Effector CD4-positive, alpha-beta T cell (primary cell): ENCODE results near the gene DCTN2.

ENCODE experiments used
- DNase-seq: peaks from one replicate; pipeline ENCODE4 v3.0.0-alpha.2; 2020

Gene DCTN2

DNA sequence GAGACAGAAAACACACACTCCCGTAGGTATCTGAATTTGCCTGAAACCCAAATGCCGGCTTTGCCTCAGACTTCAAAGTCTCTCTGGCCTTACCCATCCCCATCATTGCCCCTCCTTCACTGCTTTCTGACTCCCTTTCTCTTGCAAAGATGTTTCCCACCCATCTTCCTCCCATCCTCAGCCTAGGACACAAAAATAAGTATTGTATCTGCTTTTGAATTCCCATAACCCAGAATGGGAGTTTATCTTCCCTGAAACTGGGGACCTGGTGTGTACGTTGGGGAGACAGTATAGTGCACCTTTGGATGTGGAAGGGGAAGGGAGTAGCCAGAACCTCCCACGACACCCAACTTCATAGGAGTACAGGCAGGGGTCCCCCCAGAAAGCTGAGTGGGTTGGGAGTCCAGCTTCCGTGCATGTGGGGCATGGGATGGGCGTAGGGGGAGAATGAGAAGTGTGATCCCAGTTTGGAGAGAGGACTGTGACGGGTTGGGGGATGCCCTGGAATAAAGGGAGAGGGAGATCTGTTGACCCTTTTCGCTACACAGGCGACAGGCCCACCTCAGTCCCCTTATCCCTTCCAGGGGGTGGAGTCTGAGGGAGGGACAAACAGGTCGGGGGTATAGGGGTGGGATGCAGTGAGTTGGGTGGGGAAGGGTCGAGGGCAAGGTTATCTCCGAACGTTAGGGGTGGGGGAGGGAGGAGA is 2.4 kb upstream of the DCTN2 start:
- DNase-seq = no peak

DNA sequence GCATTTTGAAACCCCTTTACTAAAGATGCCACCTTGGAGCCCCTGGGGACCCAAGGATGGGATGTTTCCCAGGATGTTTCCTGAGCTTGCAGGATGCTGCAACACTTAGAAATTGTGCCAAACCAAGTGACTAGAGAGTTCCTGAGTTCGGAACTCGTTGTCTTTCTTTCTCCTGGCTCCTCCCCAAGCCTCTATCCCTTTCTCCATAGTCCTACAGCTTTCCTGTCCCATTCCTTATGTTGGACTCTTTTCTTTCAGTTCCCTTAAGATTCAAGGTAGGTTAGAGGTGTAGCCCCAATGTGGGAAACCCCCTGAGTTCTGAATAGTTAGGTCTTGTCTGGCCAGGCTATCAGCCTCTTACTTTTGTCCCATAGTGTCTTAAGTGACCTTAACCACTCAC is 1.5 kb upstream of the DCTN2 start:
- DNase-seq = no peak

- DNase-seq = no peak
Measured at GRCh38 chr12:57548013-57548315, 972 bp upstream of the DCTN2 start.

DNA sequence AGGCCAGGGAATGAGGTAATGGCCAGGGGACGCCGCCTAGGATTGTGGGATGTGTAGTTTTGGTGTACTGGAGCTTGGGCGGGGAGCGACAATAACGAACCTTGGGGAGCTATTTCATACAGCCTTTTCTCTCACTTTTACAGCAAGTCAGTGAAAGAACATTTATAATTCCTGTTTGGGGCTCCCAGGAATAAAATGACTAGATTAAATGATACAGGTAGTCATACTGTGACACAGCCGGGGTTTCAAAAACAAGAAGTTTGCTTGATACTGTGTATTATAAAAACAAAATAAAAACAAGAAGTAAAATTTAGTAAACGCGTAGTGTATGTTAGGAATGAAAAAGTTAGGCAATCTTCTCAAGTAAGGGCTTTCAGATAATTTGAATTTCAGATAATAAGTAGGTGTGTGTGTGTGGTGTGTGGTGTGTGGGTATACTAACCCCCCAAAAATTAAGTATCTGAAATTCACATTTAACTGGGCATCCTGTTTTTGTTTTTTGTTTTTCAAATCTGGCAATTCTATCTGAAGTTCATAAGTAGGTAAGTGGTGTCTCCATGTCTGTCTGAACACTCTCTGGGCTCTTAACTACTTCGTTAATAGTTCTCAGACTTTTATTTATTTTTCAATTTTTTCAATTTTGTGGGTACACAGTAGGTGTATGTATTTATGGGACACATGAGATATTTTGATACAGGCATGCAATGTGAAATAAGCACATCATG is 458 bp upstream of the DCTN2 start:
- no peak for DNase-seq

DNA sequence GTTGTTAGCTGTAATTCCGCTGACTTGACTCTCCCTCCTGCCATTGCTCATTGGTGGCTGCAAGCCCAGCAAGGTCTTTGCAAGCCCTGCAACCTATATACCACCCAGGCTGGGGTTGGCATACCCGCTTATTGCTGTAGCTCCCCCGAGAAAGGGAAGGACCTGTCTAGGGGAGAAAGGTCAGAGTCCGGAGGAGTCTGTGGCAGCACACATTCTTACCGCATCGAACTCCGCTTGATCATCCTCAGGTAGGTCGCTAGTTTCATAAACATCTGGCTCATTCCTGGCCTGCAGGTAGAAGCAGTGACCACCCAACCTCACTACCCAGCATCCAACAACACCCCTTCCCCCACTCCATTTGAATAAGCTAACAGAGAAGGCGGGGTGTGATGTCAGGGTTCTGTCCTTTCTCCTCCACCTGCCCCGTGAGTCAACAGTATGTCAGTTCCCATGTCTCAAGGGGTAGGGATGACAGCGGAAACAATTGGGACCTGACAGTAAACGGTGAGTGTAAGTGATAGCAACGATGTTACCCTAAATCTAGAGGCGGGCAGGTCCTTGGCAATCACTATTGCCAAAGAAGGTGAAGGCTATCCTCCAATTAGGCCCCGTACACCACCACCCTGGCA is 1.1 kb downstream of the DCTN2 start:
- no peak for DNase-seq

GRCh38 chr12:57543581-57543980 is 3.4 kb downstream of the DCTN2 start:
- no peak for DNase-seq

DNA sequence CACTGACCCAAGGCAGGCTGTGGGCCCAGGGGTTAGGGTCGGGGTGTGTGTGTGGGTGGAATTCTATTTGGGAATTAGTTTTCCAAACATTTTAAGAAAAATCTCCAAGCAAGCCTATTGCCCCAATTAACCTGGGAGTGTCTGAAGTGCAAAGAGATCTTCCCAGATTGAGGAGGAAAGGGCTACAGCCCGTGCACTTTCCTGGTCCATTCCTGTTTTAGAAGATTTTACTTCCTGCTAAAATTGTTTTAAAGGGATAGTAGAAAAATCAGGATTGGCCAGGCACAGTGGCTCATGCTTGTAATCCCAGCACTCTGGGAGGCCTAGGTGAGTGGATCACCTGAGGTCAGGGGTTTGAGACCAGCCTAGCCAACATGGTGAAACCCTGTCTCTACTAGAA is 5.3 kb downstream of the DCTN2 start:
- no peak for DNase-seq

DNA sequence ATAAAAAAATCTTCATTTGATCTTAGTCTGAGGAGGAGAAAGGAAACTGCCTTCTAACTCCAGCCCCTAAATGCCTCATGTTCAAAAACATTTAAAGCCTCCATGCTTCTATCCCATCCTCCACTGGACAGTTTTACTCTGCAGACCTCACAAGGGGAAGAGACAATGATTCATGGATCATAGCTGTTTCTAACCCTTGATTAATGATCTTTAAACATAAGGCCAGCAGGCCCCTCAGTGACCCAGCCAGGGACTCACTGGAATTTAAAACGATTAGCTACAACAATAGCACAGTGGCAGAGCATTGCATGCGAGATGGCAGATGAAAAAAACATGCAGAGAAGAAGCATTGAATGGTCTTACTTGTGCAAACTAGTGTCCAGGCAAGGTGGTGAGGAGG is 6.0 kb downstream of the DCTN2 start:
- DNase-seq = no peak

- no peak for DNase-seq
Measured at GRCh38 chr12:57539134-57539768, 7.7 kb downstream of the DCTN2 start.

DNA sequence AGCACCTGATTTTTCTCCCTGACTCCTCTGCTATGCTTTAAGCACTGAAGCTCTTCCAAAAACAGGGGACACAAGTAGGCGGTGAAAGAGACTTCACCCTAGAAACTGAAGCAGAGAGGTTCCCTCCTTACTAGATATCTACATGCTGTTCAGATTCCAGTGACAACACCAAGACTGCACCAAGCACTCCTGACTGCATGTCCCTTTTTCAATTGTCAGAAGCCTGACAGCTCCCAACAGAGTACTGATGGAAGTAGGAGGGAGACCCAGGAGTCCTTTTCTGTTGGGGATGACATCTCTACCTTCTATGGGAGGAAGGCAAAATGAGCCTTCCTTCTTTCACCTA is 10.4 kb downstream of the DCTN2 start:
- DNase-seq = no peak

DNA sequence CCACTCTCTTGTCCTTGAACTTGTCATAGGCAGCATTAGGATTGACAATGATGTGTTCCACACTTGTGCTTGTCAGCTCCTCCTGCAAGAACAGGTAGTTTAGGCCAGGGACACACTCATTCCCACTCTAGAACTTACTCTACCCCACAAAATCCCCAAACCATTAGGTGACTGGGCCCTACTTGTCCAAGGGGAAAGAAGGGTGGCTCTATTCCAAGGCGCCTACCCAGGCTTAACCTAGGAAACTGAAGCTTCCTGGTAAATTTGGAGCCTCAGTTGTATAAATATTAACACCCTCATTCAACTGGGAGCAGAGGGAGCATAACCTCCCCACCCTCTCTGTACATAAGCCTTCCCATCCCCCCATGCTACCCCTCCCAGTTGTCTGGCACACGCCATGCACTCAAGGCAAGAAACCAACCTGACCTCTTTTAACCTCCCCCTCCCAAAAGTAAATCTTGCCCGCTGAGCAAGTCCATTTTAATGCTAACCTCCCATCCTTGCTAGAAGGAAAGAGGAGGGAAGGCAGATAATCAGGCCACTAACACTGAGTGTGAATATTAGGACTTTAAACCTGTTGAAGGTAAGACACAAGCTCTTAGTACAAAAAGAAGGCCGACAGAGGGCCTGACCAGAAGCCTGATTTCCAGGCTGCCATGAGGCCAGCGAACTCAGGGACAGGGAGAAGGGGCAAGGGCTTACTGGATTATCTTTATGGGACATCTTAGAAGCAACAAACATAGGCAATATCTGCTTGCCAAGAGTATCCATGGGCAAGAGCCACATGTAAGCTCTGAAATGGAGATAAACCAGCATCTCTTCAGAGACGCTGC is 11.0 kb downstream of the DCTN2 start:
- DNase-seq = no peak

- DNase-seq = no peak
Measured at GRCh38 chr12:57534991-57535543, 11.9 kb downstream of the DCTN2 start.

- DNase-seq = no peak
Measured at GRCh38 chr12:57534250-57534649, 12.7 kb downstream of the DCTN2 start.

DNA sequence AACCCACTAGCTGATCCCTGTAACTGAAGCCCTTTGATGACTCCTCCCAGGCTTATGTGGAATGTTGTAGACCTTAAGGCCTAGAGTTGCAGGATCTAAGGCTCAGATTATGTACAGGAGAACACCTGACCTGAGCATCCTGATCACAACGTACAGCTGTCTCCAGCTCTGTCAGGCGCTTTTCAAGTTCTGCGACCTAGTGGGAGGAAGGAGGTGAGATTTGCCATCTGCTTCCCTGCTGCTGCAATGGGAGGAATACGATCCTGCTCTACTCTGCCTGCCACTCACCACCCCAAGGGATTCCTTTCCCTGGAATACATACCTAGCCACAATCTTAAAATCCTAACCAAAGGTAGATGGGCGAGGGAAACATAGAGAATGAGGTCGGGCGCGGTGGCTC is 13.9 kb downstream of the DCTN2 start:
- no peak for DNase-seq

DNA sequence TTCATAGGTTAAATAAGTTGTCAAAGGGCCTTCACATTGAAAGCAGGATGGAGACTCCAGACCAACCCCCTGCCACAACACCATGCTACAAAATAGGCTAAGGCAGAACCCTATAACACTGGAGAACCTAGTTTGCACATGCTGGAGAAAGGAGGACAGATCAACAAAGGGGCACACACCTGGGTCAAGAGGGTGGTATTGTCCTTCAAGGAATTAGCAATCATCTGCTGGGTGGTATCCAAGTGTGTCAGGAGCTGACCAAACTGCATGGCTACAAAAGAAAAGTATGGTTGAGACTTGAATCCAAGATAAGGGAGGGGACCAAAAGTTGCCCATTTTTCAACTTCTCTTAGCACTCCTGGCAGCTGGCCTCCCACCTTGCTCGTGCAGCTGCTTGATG is 15.2 kb downstream of the DCTN2 start:
- no peak for DNase-seq

DNA sequence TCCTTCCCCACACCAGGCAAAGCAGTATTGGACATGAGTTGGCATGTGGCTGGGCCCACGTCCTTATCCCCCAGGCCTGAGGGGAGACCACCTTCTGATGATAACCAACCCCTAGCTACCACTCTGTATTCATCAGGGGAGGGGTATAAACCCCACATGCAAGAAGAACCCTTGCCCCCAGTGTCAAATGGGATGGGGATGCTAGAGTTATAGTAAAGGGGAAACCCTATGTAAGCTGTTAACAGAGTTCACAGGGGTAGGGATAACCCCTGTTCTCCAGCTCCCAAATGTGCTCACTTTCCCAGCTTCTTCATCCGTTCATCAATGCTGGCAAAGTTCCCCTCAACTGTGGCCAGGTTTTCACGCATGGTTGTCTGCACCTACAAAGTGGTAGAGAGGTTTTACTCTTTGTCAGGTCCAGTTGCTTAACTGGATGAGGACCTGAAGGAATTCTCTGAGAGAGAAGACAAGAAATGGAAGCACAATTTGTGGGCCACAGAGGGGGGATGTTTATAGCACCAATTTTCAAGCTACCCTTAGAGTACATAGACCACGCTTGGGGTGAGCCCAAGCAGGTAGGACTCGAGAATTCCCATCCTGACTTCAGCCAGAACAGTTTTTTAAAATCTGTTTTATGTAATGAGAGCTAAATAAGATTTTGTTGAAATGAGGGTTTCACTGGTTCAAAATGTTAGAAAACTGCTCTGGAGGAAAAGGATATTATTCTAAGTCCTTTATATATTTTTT is 16.4 kb downstream of the DCTN2 start:
- DNase-seq = no peak

DNA sequence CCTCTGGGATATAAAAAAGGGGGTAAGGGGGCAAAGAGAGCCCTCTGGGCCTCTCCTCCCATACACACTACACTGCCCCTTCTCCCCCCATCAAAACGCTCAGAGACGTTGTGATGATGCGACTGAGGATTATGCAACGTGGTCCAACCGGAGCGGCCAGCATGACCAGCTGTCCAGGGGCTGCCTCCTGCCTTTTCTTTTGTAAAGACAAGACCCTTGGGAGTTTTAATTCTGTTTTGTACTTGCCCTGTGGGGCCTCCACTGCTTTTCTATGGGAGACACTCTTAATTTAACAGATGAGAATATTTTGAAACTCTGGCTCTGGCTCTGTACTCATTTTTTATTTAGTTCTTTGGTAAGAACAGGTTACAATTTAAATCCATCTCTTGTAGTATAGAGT is 17.2 kb downstream of the DCTN2 start:
- DNase-seq = no peak

- no peak for DNase-seq
Measured at GRCh38 chr12:57528831-57529555, 18.0 kb downstream of the DCTN2 start.

- no peak for DNase-seq
Measured at GRCh38 chr12:57528176-57528575, 18.8 kb downstream of the DCTN2 start.

DNA sequence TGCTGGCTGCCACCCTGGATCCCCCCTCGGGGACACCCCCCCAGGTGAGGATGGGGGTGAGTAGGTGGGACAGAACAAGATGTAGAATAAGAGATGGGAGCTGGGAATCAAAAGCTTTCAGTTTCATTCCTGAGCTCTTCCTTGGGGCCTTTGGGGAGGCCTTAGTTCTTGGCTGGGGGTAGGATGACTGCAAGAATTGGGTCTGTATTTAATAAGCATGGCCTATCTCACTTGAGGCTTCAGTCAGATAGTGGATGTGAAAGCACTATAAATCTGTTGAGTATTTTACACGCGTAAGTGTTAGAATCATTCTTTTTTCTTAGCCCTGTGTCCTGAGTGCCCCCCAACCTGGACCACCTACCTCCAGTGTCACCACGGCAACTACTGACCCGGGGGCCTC is 19.8 kb downstream of the DCTN2 start:
- no peak for DNase-seq

DNA sequence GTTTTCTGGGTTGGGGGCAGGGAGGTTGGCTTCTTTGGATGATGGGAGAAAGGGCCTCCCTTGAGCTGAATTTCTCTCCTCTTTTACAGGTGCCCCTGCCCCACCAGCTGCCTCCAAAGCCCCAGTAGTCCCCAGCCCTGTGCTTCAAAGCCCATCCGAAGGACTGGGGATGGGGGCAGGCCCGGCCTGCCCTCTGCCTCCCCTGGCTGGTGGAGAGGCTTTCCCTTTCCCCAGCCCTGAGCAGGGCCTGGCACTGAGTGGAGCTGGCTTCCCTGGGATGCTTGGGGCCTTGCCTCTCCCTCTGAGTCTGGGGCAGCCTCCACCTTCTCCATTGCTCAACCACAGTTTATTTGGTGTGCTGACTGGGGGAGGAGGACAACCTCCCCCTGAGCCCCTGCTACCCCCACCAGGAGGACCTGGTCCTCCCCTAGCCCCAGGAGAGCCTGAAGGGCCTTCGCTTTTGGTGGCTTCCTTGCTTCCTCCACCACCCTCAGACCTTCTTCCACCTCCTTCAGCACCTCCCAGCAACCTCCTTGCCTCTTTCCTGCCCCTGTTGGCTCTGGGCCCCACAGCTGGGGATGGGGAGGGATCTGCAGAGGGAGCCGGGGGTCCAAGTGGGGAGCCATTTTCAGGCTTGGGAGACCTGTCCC is 20.4 kb downstream of the DCTN2 start:
- no peak for DNase-seq
